Activated T-cell treated with anti-CD3 and anti-CD28 coated beads, Interleukin-2, amount 50 U/mL, for 4 hours (primary cell): Measurements from ENCODE around the gene ITGAL. TPM values are rescaled to one million over a fixed set of nuclear protein-coding genes. Genes with fewer than 3 reads are reported as not detected.
"Not testable (repeated sequence)": the region's sequence is repeated elsewhere in the genome, so short reads cannot be mapped to it uniquely, and the experiment has no call there.

Experiments used
- ATAC-seq, 2 donors: fragments of 200-7000 bp; cut with Tn5 transposase; one replicate each; pipeline ENCODE4 v1.10.0; 2021
- DNase-seq: peaks from one replicate; pipeline ENCODE4 v3.0.0-alpha.2; 2020
- H3K27me3 Mint-ChIP-seq: one replicate; pipeline ENCODE4 v1.8.0; 2021; ENCODE audit warnings: low read depth, mixed read lengths
- H3K36me3 Mint-ChIP-seq: one replicate; pipeline ENCODE4 v1.8.0; 2022; ENCODE audit warnings: mixed read lengths; ENCODE audit not compliant: insufficient read depth
- H3K4me1 Mint-ChIP-seq: one replicate; pipeline ENCODE4 v1.8.0; 2021; ENCODE audit warnings: low read depth, mixed read lengths
- H3K4me3 Mint-ChIP-seq: one replicate; pipeline ENCODE4 v1.8.0; 2021; ENCODE audit warnings: mild to moderate bottlenecking, moderate library complexity, mixed read lengths
- H3K9me3 Mint-ChIP-seq: one replicate; pipeline ENCODE4 v1.8.0; 2021; ENCODE audit warnings: mixed read lengths
- total RNA-seq, 3 donors: library from RNA; stranded (reverse); gene quantifications; one replicate each; pipeline ENCODE4 v1.2.1, GENCODE V29; 2021

The ITGAL gene
- total RNA-seq, 3 donors from 2014 or later = 193 to 259 (median 220) TPM

- DNase-seq (no peak), ATAC-seq (no peak)
- peaks cover 45% of the 10 kb centered on the region for H3K4me1 Mint-ChIP-seq
- no peaks in the 10 kb centered on the region for H3K27me3 Mint-ChIP-seq
- no peaks in the 10 kb centered on the region for H3K9me3 Mint-ChIP-seq
- H3K36me3 Mint-ChIP-seq = peaks cover 16% of the 10 kb centered on the region
- peak overlapping the region; percentile 90 for H3K4me3 Mint-ChIP-seq
Observed at GRCh38 chr16:30446203-30446595, 26.3 kb upstream of the ITGAL start.

GRCh38 chr16:30447512-30448226, 24.9 kb upstream of the ITGAL start:
- peaks cover 49% of the 10 kb centered on the region for H3K4me1 Mint-ChIP-seq
- ATAC-seq (no peak), DNase-seq (no peak)
- peaks cover 16% of the 10 kb centered on the region for H3K36me3 Mint-ChIP-seq
- no peaks in the 10 kb centered on the region for H3K27me3 Mint-ChIP-seq
- no peak overlapping the region for H3K4me3 Mint-ChIP-seq
- H3K9me3 Mint-ChIP-seq = no peaks in the 10 kb centered on the region

- H3K36me3 Mint-ChIP-seq = peaks cover 5% of the 10 kb centered on the region
- no peak for DNase-seq
- no peak for ATAC-seq
- peaks cover 40% of the 10 kb centered on the region for H3K4me1 Mint-ChIP-seq
- H3K27me3 Mint-ChIP-seq = no peaks in the 10 kb centered on the region
- no peak overlapping the region for H3K4me3 Mint-ChIP-seq
- H3K9me3 Mint-ChIP-seq = no peaks in the 10 kb centered on the region
Observed at GRCh38 chr16:30449116-30449435, 23.5 kb upstream of the ITGAL start.

- not testable (repeated sequence) for H3K36me3 Mint-ChIP-seq, H3K27me3 Mint-ChIP-seq, DNase-seq, ATAC-seq, H3K4me3 Mint-ChIP-seq, H3K9me3 Mint-ChIP-seq
- H3K4me1 Mint-ChIP-seq = peaks cover 42% of the 10 kb centered on the region
Observed at GRCh38 chr16:30452709-30453580, 19.6 kb upstream of the ITGAL start.

GRCh38 chr16:30456302-30456701, 16.2 kb upstream of the ITGAL start:
- H3K4me3 Mint-ChIP-seq = no peak overlapping the region
- no peaks in the 10 kb centered on the region for H3K27me3 Mint-ChIP-seq
- peaks cover 45% of the 10 kb centered on the region for H3K4me1 Mint-ChIP-seq
- H3K36me3 Mint-ChIP-seq = no peaks in the 10 kb centered on the region
- no peaks in the 10 kb centered on the region for H3K9me3 Mint-ChIP-seq
- no peak for DNase-seq
- peak in 1 of 2 donors; percentile 4 for ATAC-seq

- no peak for DNase-seq
- Mint-ChIP-seq H3K9me3 (no peaks in the 10 kb centered on the region), H3K27me3 (no peaks in the 10 kb centered on the region), H3K4me3 (no peak overlapping the region), H3K4me1 (peaks cover 48% of the 10 kb centered on the region), H3K36me3 (no peaks in the 10 kb centered on the region)
- no peak for ATAC-seq
Observed at GRCh38 chr16:30457256-30457655, 15.3 kb upstream of the ITGAL start.

GRCh38 chr16:30457743-30458560, 14.6 kb upstream of the ITGAL start:
- DNase-seq = no peak
- peaks cover 42% of the 10 kb centered on the region for H3K4me1 Mint-ChIP-seq
- no peaks in the 10 kb centered on the region for H3K9me3 Mint-ChIP-seq
- no peak for ATAC-seq
- H3K36me3 Mint-ChIP-seq = no peaks in the 10 kb centered on the region
- peak overlapping the region; percentile 62 for H3K4me3 Mint-ChIP-seq
- H3K27me3 Mint-ChIP-seq = no peaks in the 10 kb centered on the region

- H3K9me3 Mint-ChIP-seq = no peaks in the 10 kb centered on the region
- H3K4me3 Mint-ChIP-seq = peak overlapping the region; percentile 62
- no peaks in the 10 kb centered on the region for H3K36me3 Mint-ChIP-seq
- H3K4me1 Mint-ChIP-seq = peaks cover 46% of the 10 kb centered on the region
- peak; percentile 72 for DNase-seq
- peak; percentile 98 to 99 for ATAC-seq
- no peaks in the 10 kb centered on the region for H3K27me3 Mint-ChIP-seq
Observed at GRCh38 chr16:30458561-30459394, 13.8 kb upstream of the ITGAL start.

- DNase-seq = no peak
- Mint-ChIP-seq H3K36me3 (no peaks in the 10 kb centered on the region), H3K4me3 (no peak overlapping the region), H3K9me3 (no peaks in the 10 kb centered on the region), H3K27me3 (no peaks in the 10 kb centered on the region), H3K4me1 (peaks cover 42% of the 10 kb centered on the region)
- no peak for ATAC-seq
Observed at GRCh38 chr16:30459456-30459855, 13.1 kb upstream of the ITGAL start.

GRCh38 chr16:30461426-30461825, 11.1 kb upstream of the ITGAL start:
- H3K9me3 Mint-ChIP-seq, H3K27me3 Mint-ChIP-seq, H3K36me3 Mint-ChIP-seq, H3K4me3 Mint-ChIP-seq, ATAC-seq, DNase-seq: not testable (repeated sequence)
- H3K4me1 Mint-ChIP-seq = peaks cover 43% of the 10 kb centered on the region

GRCh38 chr16:30464078-30464477, 8.5 kb upstream of the ITGAL start:
- no peaks in the 10 kb centered on the region for H3K36me3 Mint-ChIP-seq
- no peak overlapping the region for H3K4me3 Mint-ChIP-seq
- no peak for DNase-seq
- H3K9me3 Mint-ChIP-seq = no peaks in the 10 kb centered on the region
- no peaks in the 10 kb centered on the region for H3K27me3 Mint-ChIP-seq
- H3K4me1 Mint-ChIP-seq = peaks cover 22% of the 10 kb centered on the region
- no peak for ATAC-seq

GRCh38 chr16:30470170-30470512, 2.4 kb upstream of the ITGAL start:
- no peak for DNase-seq
- ATAC-seq = peak; percentile 22 to 26
- Mint-ChIP-seq H3K36me3 (peaks cover 8% of the 10 kb centered on the region), H3K4me1 (peaks cover 50% of the 10 kb centered on the region), H3K27me3 (no peaks in the 10 kb centered on the region), H3K4me3 (peak overlapping the region; percentile 53), H3K9me3 (peaks cover 3% of the 10 kb centered on the region)

- Mint-ChIP-seq H3K36me3 (peaks cover 11% of the 10 kb centered on the region), H3K4me3 (peak overlapping the region; percentile 11), H3K4me1 (peaks cover 55% of the 10 kb centered on the region), H3K27me3 (no peaks in the 10 kb centered on the region), H3K9me3 (peaks cover 3% of the 10 kb centered on the region)
- DNase-seq = no peak
- ATAC-seq = no peak
Observed at GRCh38 chr16:30470632-30470995, 1.9 kb upstream of the ITGAL start.
